AG09319 (cell line): Measurements from ENCODE around the gene PGP.
"Not testable (repeated sequence)": the region's sequence is repeated elsewhere in the genome, so short reads cannot be mapped to it uniquely, and the experiment has no call there.

ENCODE experiments used
- DNase-seq: peaks from one replicate; pipeline ENCODE4 v3.0.0-alpha.2; 2010; ENCODE audit warnings: low read depth; ENCODE audit errors: extremely low read depth
- TF ChIP-seq, protein P1 (sequence below): IDR thresholded peaks from 2 replicates; pipeline ENCODE4 v1.5.1; 2011; ENCODE audit warnings: low read depth, mild to moderate bottlenecking, inconsistent platforms, low read length, moderate library complexity

The PGP gene

DNA sequence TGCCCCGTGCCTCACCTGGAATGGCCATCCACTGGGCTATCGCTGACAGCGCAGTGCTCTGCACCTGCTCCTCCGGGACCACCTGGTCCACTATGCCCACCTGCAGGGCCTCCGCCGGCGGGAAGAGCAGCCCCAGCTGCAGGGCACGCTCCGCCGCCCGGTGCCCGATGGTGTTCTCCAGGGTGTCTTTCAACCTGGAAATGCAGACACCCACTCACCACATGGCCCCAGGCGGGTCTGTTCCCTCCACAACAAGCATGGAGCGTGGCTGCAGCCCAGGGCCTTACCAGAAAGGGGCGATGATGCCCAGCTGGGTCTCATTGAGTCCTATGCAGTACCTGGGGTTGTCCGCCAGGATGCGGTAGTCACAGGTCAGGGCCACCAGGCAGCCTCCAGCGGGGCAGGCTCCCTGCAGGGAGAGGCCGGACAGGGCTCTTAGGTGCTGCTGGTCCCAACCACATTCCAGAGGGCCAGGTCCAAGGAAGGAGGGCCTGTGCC lies 28.4 kb upstream of the PGP start:
- no peak for DNase-seq
- TF ChIP-seq, protein P1, sequence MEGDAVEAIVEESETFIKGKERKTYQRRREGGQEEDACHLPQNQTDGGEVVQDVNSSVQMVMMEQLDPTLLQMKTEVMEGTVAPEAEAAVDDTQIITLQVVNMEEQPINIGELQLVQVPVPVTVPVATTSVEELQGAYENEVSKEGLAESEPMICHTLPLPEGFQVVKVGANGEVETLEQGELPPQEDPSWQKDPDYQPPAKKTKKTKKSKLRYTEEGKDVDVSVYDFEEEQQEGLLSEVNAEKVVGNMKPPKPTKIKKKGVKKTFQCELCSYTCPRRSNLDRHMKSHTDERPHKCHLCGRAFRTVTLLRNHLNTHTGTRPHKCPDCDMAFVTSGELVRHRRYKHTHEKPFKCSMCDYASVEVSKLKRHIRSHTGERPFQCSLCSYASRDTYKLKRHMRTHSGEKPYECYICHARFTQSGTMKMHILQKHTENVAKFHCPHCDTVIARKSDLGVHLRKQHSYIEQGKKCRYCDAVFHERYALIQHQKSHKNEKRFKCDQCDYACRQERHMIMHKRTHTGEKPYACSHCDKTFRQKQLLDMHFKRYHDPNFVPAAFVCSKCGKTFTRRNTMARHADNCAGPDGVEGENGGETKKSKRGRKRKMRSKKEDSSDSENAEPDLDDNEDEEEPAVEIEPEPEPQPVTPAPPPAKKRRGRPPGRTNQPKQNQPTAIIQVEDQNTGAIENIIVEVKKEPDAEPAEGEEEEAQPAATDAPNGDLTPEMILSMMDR, result no peak

- TF ChIP-seq, protein P1, result no peak
- DNase-seq, result no peak
These were observed 28.0 kb upstream of the PGP start for GRCh38 chr16:2242598-2242997.

- DNase-seq, result not testable (repeated sequence)
These were observed 25.7 kb upstream of the PGP start for GRCh38 chr16:2240331-2240730.

GRCh38 chr16:2238838-2239675 lies 24.4 kb upstream of the PGP start:
- TF ChIP-seq, protein P1, result no peak
- DNase-seq, result no peak

DNA sequence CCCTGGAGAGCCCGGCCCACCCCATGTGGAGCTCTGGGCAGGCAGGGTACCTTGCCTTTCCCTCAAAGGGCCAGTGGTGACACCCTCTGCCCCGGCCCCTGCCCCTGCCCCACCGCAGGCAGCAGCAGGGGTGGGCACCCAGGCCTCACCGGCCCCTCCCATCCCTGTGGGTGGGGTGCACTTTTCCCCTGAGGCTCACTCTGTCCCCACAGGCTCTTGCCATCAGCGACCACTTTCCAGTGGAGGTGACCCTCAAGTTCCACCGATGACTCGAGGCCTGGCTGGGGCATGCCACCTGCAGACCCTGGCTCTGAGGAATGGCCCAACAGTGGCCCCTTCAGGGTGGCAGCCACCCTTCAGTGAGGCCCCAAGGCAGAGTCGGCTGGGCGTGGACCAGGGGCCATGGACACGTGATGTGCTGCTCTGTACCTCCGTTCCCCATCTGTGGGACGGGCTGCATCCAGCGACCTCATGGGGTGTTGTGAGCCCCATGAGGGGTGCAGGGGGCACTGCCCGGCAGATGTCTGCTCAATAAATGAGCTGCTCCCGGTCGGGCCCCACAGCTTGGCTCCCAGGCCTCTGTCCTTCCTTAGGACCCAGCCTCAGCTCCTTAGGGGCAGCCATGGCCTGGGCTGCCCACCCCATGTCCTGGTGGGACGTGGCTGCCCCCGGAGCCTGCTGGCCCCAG lies 23.7 kb upstream of the PGP start:
- TF ChIP-seq, protein P1, result no peak
- no peak for DNase-seq

GRCh38 chr16:2237493-2238149 lies 23.0 kb upstream of the PGP start:
- DNase-seq, result no peak
- TF ChIP-seq, protein P1, result no peak

- DNase-seq, result no peak
- TF ChIP-seq, protein P1, result no peak
These were observed 22.5 kb upstream of the PGP start for GRCh38 chr16:2237102-2237482.
